ENCODE results near the gene SCART1.
"Not testable (repeated sequence)": the region's sequence is repeated elsewhere in the genome, so short reads cannot be mapped to it uniquely, and the experiment has no call there.

The SCART1 gene

DNA sequence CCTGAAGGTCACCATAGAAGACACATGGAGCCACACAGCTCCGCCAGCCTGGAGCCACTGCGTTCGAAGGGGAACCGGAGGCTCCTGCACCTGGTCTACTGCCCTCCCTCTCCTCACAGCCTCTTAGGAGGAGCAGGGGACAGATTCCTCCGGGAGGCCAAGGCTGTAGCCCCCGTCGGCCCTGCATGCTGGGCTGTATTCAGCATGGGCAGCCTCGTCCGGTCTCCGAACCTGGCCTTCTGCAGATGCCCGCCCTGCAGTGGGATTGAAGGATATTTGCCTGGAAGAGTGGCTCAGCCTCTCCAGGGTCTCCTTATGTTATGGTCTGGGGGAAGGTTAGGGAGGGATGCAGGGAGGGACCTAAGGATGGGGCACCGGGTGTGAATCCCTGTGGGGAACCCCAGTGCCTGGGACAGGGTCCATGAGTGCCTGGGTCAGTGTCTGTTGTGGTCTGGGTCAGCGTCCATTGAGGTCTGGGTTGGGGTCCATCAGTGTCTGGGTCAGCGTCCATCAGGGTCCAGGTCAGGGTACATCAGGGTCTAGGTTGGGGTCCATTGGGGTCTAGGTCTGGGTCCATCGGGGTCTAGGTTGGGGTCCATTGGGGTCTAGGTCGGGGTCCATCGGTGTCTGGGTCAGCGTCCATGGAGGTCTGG, 13.0 kb upstream of the SCART1 start:
- TF ChIP-seq CTCF (IDR thresholded peaks at IDR 0.05; ENCODE audit: low read depth, low read length, missing control alignments): no peak
- DNase-seq (ENCODE audit: extremely low read depth, low read depth): no peak
- H3K4me3 ChIP-seq (replicated peaks; ENCODE audit: low read depth, low read length): no peak overlapping the region

DNA sequence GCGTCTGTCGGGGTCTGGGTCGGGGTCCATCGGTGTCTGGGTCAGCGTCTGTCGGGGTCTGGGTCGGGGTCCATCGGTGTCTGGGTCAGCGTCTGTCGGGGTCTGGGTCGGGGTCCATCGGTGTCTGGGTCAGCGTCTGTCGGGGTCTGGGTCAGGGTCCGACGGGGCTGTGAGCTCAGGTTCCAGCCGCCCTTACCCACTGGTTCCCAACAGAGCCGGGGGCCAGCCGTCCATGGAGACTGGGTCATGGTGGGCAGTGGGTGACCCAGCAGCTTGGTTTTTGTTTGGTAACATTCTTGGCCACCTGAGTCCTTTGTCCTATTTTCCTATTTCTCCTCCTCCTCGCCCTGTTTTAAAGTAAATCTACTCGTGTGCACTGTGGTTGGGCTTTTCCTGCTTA, 12.4 kb upstream of the SCART1 start:
- DNase-seq (ENCODE audit: extremely low read depth, low read depth); H3K4me3 ChIP-seq (replicated peaks; ENCODE audit: low read depth, low read length): not testable (repeated sequence)

DNA sequence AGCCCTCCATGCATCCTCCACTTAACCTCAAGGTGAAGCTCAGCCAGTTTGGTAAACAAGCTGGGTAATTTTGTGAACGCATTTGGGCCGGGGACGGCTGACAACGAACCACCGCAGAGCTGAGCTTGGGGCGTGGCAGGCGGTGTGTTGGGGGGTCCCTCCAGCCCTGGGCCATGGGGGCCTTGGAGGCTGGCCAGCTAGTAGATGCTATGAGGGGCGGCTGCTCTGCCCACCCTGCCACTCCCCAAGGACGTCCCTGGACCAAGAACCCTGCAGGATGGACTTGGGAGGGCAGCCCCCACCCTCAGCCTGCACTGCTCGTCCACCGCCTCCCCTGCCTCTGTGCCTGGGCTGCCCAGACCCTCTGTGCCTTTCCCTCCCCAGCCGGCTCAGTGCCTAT, 12.0 kb upstream of the SCART1 start:
- H3K4me3 ChIP-seq (replicated peaks; ENCODE audit: low read depth, low read length): no peak overlapping the region

DNA sequence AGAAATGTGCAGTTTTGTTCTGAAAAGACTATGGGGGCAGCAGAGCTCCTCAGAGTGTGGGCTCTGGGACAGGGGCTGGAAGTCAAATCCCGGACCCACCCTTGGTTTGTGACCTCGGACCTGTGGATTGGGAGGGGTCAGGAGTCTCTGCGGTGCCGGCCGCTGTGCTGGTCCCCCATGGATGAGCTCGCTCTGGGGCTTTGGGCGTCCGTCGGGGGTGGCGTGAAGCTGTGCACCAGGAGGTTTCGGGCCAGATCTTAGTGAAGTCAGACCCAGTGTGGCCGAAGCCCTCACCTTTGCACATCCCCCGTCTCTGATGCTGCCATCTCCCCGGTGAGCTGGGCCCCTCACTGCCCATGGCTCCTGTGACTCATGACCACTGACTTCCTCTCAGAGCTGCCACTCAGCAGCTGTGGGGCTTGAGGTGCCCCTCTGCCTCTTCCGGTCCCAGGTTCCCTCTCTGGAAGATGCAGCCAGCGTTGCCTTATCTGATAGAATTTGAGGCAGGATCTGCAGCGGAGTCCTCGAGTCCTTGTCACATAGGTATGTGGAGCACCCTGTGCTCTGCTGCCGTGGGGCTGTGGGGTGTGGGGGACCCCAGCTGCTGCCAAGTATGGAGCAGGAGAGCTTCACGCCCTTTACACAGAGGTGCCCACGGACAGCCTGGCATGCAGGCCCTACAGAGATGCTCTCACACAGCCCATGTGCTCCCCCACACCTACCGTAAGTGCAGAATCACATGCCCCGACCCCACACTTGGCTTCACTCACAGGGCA, 11.4 kb upstream of the SCART1 start:
- TF ChIP-seq CTCF (IDR thresholded peaks at IDR 0.05; ENCODE audit: low read depth, low read length, missing control alignments): no peak
- DNase-seq (ENCODE audit: extremely low read depth, low read depth): no peak
- no peak overlapping the region for H3K4me3 ChIP-seq (replicated peaks; ENCODE audit: low read depth, low read length)

More for the DNA sequence above, 12.0 kb upstream of the SCART1 start:
- DNase-seq (ENCODE audit: extremely low read depth, low read depth): no peak
- no peak for TF ChIP-seq CTCF (IDR thresholded peaks at IDR 0.05; ENCODE audit: low read depth, low read length, missing control alignments)

GRCh38 chr10:133442967-133443924, 10.5 kb upstream of the SCART1 start:
- TF ChIP-seq CTCF (IDR thresholded peaks at IDR 0.05; ENCODE audit: low read depth, low read length, missing control alignments): no peak
- no peak overlapping the region for H3K4me3 ChIP-seq (replicated peaks; ENCODE audit: low read depth, low read length)
- no peak for DNase-seq (ENCODE audit: extremely low read depth, low read depth)

- no peak for TF ChIP-seq CTCF (IDR thresholded peaks at IDR 0.05; ENCODE audit: low read depth, low read length, missing control alignments)
- H3K4me3 ChIP-seq (replicated peaks; ENCODE audit: low read depth, low read length): no peak overlapping the region
- DNase-seq (ENCODE audit: extremely low read depth, low read depth): no peak
Measured at GRCh38 chr10:133444342-133445267, 9.1 kb upstream of the SCART1 start.

Data from HFF-Myc (cell line).